ENCODE data around the gene CNOT1. TPM values are rescaled to one million over a fixed set of nuclear protein-coding genes. Genes with fewer than 3 reads are reported as not detected.
A peak's percentile ranks its signal among the peaks of the same experiment; 100 is the strongest.

The CNOT1 gene
- total and polyA plus RNA-seq, 7 experiments from 2014 or later = 81.2 to 249 (median 232) TPM

DNA sequence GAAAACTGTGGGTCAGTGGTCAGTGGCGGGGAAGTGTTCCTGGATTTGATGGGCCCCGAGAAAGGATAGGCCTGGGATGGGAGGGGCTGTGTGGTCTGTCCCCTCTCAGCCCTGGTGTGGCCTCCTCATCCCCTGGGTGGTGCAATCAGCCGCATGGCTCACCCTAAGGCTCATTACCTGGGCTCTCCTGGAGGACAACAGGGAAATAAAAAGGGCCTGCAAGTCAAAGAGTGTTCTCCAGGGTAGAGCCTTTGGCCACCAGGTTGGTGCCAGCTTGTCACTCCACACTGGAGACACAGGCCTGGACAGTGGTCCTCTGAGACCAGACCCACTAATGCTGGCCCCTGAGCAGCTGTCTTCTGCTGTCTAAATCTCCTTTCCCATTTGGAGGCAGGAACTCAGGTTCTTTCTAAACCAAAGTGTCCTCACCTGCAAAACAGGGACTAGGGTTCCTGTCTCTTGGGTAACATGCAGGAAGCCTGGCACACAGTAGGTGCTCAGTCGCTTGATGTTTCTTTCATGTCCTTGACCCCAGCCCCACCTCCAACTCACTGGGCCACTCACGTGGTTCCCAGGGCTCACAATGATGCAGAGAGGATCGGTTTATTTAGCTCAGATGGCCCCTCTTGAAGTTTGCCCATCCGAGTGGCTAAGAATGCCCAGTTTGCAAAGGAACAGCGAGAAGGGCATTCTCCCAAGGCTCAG, 127.3 kb downstream of the CNOT1 start:
- DNase-seq (no peak), ATAC-seq (no peak)
- Histone ChIP-seq H3K9me3 (ENCODE audit: control insufficient read depth in 2 of 3, low read length in 3 of 3) (no peaks in the 10 kb centered on the region), H3K27ac (ENCODE audit: low read depth, low read length) (no peak overlapping the region), H3K36me3 (ENCODE audit: control insufficient read depth in 2 of 3, insufficient read depth in 3 of 3, low read length in 3 of 3) (no peaks in the 10 kb centered on the region), H3K4me1 (ENCODE audit: control insufficient read depth in 2 of 2, insufficient read depth in 2 of 2, low read length in 2 of 2) (peaks cover 0 to 7% of the 10 kb centered on the region in 2 donors), H3K27me3 (ENCODE audit: control insufficient read depth in 2 of 2, insufficient read depth in 2 of 2, low read length in 2 of 2) (no peaks in the 10 kb centered on the region), H3K4me3 (ENCODE audit: low read length) (no peak overlapping the region)
- intact Hi-C loops (cut with micrococcal nuclease) = loop anchor here in 1 of 2 donors (5.0 kb wide), 2 partner anchors 110 to 375 kb away; partner anchors contain the start of genes CFAP20 and GINS3
- CTCF ChIA-PET = no interaction called here
- no peaks in the 10 kb centered on the region for H3K36me3 Mint-ChIP-seq
- no peaks in the 10 kb centered on the region for H3K9me3 Mint-ChIP-seq
- H3K4me3 Mint-ChIP-seq = peak overlapping the region in 8 of 10 donors; percentile 47 to 90 (median 88)
- peaks cover 8 to 21% (median 14%) of the 10 kb centered on the region in 7 donors for H3K4me1 Mint-ChIP-seq
- H3K27ac Mint-ChIP-seq = no peak overlapping the region
- H3K27me3 Mint-ChIP-seq = peaks cover 0 to 14% (median 0%) of the 10 kb centered on the region in 5 donors
- POLR2A ChIA-PET = no interaction called here

DNA sequence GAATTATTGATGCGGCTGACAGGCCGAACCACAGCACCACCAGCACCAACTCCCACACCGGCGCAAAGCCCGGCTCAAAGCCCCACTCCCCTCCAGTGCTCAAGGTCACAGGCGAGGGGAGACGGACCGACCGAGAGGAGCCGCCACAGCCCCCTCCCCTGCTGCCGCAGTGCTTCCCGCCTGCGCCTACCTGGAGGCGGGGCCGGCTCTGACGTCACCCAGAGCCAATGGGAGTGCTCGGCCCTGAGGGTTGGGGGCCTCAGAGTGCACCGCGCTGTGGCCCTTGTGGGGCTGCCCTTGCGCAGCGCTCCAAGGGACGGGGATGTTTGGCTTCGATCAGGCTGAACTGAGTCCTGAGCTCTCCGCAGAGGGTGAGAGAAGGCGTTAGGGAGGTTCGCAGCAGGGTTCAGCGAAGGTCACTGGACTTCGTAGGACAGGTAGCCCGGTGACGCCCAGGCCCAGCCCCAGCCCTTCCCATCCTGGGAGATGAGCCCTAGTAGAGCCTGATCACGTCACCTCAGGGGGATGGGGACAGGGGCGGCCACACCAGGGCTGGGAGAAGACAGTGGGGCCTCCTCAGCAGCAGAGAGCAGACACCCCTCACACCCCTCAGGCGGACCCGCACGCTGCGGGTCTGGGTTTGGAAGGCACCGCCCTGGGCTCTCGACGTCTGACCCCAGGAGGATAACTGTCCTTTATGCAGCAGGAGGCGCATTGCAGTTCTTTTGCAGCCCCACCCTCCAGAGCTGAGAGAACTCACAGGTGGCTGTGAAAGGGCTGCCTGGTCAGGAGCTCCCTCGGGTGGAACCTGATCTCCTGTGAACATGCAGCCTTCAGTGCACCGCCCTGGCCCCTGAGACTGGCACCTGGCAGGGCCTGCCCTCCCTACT, 128.1 kb downstream of the CNOT1 start:
- ChIA-PET POLR2A (interaction anchor here (0.6 kb wide), 1 partner anchor 1969 kb away, joined by 3 read pairs; no protein-coding TSS in a partner anchor), CTCF (no interaction called here)
- ATAC-seq (peak; percentile 69), DNase-seq (peak in 8 of 9 donors; percentile 46 to 70 (median 59))
- H3K27ac ChIP-seq (ENCODE audit: low read depth, low read length) = peak overlapping the region; percentile 53
- Mint-ChIP-seq H3K4me3 (peak overlapping the region; percentile 79 to 90 (median 88)), H3K9me3 (no peaks in the 10 kb centered on the region), H3K27me3 (peaks cover 0 to 14% (median 0%) of the 10 kb centered on the region in 5 donors), H3K4me1 (peaks cover 8 to 21% (median 14%) of the 10 kb centered on the region in 7 donors), H3K36me3 (no peaks in the 10 kb centered on the region), H3K27ac (peak overlapping the region in 8 of 9 donors; percentile 51 to 97 (median 88))
- H3K27me3 ChIP-seq (ENCODE audit: control insufficient read depth in 2 of 2, insufficient read depth in 2 of 2, low read length in 2 of 2) = no peaks in the 10 kb centered on the region
- H3K36me3 ChIP-seq (ENCODE audit: control insufficient read depth in 2 of 3, insufficient read depth in 3 of 3, low read length in 3 of 3) = no peaks in the 10 kb centered on the region
- intact Hi-C loops (cut with micrococcal nuclease) = loop anchor here in 1 of 2 donors (1.0 to 5.0 kb wide), 3 partner anchors 14 to 374 kb away; partner anchors contain the start of genes CFAP20, GINS3 and SETD6
- H3K4me1 ChIP-seq (ENCODE audit: control insufficient read depth in 2 of 2, insufficient read depth in 2 of 2, low read length in 2 of 2) = peaks cover 0 to 7% of the 10 kb centered on the region in 2 donors
- H3K4me3 ChIP-seq (ENCODE audit: low read length) = peak overlapping the region; percentile 71
- no peaks in the 10 kb centered on the region for H3K9me3 ChIP-seq (ENCODE audit: control insufficient read depth in 2 of 3, low read length in 3 of 3)

- Histone ChIP-seq H3K4me1 (ENCODE audit: control insufficient read depth in 2 of 2, insufficient read depth in 2 of 2, low read length in 2 of 2) (peaks cover 0 to 7% of the 10 kb centered on the region in 2 donors), H3K36me3 (ENCODE audit: control insufficient read depth in 2 of 3, insufficient read depth in 3 of 3, low read length in 3 of 3) (no peaks in the 10 kb centered on the region), H3K27me3 (ENCODE audit: control insufficient read depth in 2 of 2, insufficient read depth in 2 of 2, low read length in 2 of 2) (no peaks in the 10 kb centered on the region), H3K4me3 (ENCODE audit: low read length) (peak overlapping the region; percentile 71), H3K27ac (ENCODE audit: low read depth, low read length) (peak overlapping the region; percentile 53), H3K9me3 (ENCODE audit: control insufficient read depth in 2 of 3, low read length in 3 of 3) (no peaks in the 10 kb centered on the region)
- Mint-ChIP-seq H3K9me3 (no peaks in the 10 kb centered on the region), H3K4me3 (peak overlapping the region; percentile 79 to 90 (median 88)), H3K27ac (peak overlapping the region in 7 of 9 donors; percentile 13 to 97 (median 86)), H3K36me3 (no peaks in the 10 kb centered on the region), H3K4me1 (peaks cover 8 to 21% (median 14%) of the 10 kb centered on the region in 7 donors), H3K27me3 (peaks cover 0 to 14% (median 0%) of the 10 kb centered on the region in 5 donors)
- CTCF ChIA-PET = interaction anchor here (0.9 kb wide), 1 partner anchor 16 kb away, joined by 3 read pairs; no protein-coding TSS in a partner anchor
- peak in 1 of 9 donors; percentile 12 for DNase-seq
- POLR2A ChIA-PET = interaction anchor here (0.6 kb wide), 1 partner anchor 1968 kb away, joined by 3 read pairs; no protein-coding TSS in a partner anchor
- ATAC-seq = peak; percentile 51
- intact Hi-C loops (cut with micrococcal nuclease) = loop anchor here in 1 of 2 donors (1.0 to 5.0 kb wide), 3 partner anchors 15 to 373 kb away; partner anchors contain the start of genes CFAP20, GINS3 and SETD6
Measured at GRCh38 chr16:58500430-58501241, 129.0 kb downstream of the CNOT1 start.

DNA sequence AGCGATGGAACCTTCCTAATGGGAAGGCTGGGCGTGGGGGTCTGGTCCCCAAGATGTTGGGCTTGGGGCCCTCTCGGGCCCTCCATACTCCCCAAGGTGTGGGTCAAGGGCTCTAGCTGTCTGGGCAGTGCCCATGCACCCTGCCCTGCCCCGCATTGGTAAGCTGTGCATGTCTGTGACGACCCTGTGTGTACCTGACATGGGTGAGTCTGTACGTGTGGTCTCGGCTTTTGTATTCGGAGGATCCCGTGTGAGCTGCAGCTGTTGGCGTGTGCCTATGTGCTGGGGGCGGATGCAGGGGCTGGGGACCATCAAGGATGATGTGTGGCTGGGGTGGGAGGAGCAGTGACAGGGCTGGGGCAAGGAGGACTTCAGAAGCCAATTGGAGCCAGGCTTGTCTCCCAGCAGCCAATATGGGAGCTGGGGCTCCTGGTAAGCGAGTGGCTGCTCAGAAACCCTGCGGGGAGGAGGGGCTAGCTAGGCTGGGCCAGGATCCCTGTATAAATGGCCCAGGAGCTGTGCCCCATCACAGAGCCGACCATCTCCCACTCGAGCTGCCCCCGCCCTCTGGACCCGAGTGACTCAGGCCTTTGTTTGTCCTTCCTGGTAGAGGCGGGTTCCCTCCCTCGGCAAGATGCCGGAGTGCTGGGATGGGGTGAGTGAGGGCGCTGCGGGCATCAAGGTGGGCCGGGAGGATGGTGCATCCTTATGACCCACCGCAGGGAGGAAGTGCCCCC, 129.8 kb downstream of the CNOT1 start, which contains the start of gene NDRG4:
Gene NDRG4 (plus strand): TSS at position 529 of the 737 bp plus-strand sequence. CDS start 106 bp downstream, at position 635.
- ChIA-PET POLR2A (no interaction called here), CTCF (interaction anchor here (0.9 kb wide), 1 partner anchor 15 kb away, joined by 3 read pairs; no protein-coding TSS in a partner anchor)
- Mint-ChIP-seq H3K4me3 (peak within 1 kb of the TSS; percentile 40 to 90 (median 88)), H3K27me3 (peaks cover 0 to 14% (median 0%) of the 10 kb centered on the region in 5 donors), H3K4me1 (peaks cover 8 to 26% (median 14%) of the 10 kb centered on the region in 7 donors), H3K36me3 (no peaks in the 10 kb centered on the region), H3K27ac (peak within 1 kb of the TSS in 7 of 9 donors; percentile 17 to 86 (median 61)), H3K9me3 (no peaks in the 10 kb centered on the region)
- Histone ChIP-seq H3K27me3 (ENCODE audit: control insufficient read depth in 2 of 2, insufficient read depth in 2 of 2, low read length in 2 of 2) (no peaks in the 10 kb centered on the region), H3K36me3 (ENCODE audit: control insufficient read depth in 2 of 3, insufficient read depth in 3 of 3, low read length in 3 of 3) (no peaks in the 10 kb centered on the region), H3K27ac (ENCODE audit: low read depth, low read length) (peak within 1 kb of the TSS; percentile 53), H3K4me3 (ENCODE audit: low read length) (peak within 1 kb of the TSS; percentile 71), H3K9me3 (ENCODE audit: control insufficient read depth in 2 of 3, low read length in 3 of 3) (no peaks in the 10 kb centered on the region), H3K4me1 (ENCODE audit: control insufficient read depth in 2 of 2, insufficient read depth in 2 of 2, low read length in 2 of 2) (peaks cover 0 to 11% of the 10 kb centered on the region in 2 donors)
- intact Hi-C loops (cut with micrococcal nuclease) = loop anchor here in 1 of 2 donors (5.0 kb wide), 2 partner anchors 107 to 372 kb away; partner anchors contain the start of genes CFAP20 and GINS3
- DNase-seq (peak in 7 of 9 donors; percentile 34 to 67 (median 54)), ATAC-seq (peak; percentile 64)

DNA sequence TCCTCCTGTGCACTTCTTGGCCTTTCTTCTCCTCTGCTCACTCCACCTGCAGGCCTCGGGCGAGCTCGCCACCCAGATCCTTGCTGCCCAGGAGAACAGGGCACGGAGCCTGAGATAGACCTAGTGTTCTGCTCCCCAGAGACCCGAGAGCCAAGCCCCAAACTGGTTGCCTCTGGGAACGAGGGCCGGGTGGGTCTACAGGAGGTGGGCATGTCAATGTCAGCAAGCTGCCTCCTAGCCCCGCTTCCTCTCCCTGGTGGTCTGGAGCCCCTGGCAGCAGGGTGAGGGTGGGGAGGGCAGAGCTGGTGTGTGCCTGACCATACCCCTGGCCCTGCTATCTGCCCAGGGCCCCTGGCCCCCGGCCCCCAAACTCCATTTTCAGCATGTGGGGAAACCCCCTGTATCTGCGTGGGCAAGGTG, 130.5 kb downstream of the CNOT1 start:
- Histone ChIP-seq H3K4me1 (ENCODE audit: control insufficient read depth in 2 of 2, insufficient read depth in 2 of 2, low read length in 2 of 2) (peaks cover 0 to 11% of the 10 kb centered on the region in 2 donors), H3K4me3 (ENCODE audit: low read length) (no peak overlapping the region), H3K27me3 (ENCODE audit: control insufficient read depth in 2 of 2, insufficient read depth in 2 of 2, low read length in 2 of 2) (no peaks in the 10 kb centered on the region), H3K27ac (ENCODE audit: low read depth, low read length) (no peak overlapping the region), H3K9me3 (ENCODE audit: control insufficient read depth in 2 of 3, low read length in 3 of 3) (no peaks in the 10 kb centered on the region), H3K36me3 (ENCODE audit: control insufficient read depth in 2 of 3, insufficient read depth in 3 of 3, low read length in 3 of 3) (no peaks in the 10 kb centered on the region)
- peak overlapping the region in 2 of 9 donors; percentile 36 to 61 for H3K27ac Mint-ChIP-seq
- ATAC-seq (no peak), DNase-seq (no peak)
- H3K9me3 Mint-ChIP-seq = no peaks in the 10 kb centered on the region
- intact Hi-C loops (cut with micrococcal nuclease) = no loop called here
- peaks cover 0 to 14% (median 0%) of the 10 kb centered on the region in 5 donors for H3K27me3 Mint-ChIP-seq
- CTCF ChIA-PET = no interaction called here
- peaks cover 8 to 26% (median 14%) of the 10 kb centered on the region in 7 donors for H3K4me1 Mint-ChIP-seq
- H3K4me3 Mint-ChIP-seq = no peak overlapping the region
- H3K36me3 Mint-ChIP-seq = no peaks in the 10 kb centered on the region
- POLR2A ChIA-PET = no interaction called here
